Measurements from ENCODE around the gene HS3ST1.

HS3ST1 gene

DNA sequence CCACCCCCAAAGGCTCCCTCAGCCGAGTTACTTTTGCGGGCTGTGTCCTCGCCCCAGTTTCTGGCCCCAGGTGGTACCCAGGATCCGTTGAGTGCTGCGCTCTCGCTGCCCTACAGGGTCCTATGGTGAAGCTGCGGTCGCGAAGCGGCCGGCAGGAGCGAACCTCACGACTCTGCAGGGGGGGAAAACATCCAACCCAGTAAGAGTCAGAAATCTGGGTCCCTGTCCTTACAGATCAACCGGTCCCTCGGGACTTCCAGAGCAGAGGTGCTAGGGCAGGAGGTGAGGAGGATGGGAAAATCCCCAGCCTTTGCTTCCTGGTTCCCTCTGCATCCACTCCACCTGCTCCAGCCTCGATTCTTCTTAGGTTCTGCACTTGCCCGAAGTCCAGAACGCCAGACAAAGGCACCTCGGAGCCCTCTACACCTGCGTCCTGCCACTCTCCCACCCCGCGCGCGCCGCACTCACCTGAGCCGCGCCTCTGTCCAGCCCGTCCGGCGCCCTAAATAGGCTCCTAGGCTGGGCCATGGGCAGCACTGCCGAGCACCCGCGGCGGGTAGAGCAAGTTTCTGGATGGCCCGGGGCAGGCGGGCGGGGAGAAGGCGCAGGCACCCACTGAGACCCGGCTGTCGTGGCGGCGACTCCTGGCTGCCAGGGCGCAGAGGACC is at the start of gene HS3ST1:
HS3ST1 (minus strand) TSS at position 664 of the 668 bp plus-strand sequence. CDS start 28,889 bp downstream, outside the sequence.
- no peak for DNase-seq

- no peak for DNase-seq
These were observed 47.2 kb upstream of the HS3ST1 start for GRCh38 chr4:11475871-11476270.

DNA sequence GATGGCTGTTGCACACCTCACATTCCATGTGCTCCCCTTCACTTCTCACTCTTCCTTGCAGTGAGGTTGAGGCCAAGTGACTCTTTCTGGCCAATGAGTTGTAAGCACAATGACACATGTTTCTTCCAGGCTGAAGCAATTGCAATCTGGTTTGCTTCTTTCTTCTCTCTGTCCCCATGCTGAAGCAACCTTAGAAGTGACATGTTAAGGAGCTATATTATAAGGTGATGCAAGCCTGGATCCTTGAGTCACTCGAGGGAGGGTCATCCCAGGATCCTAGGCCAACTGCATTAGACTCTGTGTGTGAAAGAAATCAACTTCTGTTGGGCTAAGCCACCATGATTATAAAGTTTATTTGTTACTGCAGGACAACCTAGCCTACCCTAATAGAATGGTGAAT is 45.5 kb upstream of the HS3ST1 start:
- no peak for DNase-seq

DNA sequence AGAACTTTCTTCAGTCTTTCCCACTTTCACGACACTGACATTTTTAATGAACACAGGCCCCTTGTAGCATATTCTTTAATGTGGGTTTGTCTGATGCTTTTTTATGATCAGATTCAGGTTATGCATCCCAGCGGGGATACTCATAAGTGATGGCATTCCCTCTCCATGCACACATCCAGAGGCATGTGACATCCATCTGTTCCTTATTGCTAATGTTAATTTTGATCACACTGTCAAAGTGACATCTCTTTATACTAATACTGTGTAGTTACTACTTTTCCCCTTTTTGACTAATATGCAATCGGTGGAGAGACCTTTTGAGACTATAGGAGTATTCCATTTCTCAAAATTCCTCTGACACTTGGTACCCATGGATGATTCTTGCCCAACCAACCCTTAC is 43.8 kb upstream of the HS3ST1 start:
- no peak for DNase-seq

DNA sequence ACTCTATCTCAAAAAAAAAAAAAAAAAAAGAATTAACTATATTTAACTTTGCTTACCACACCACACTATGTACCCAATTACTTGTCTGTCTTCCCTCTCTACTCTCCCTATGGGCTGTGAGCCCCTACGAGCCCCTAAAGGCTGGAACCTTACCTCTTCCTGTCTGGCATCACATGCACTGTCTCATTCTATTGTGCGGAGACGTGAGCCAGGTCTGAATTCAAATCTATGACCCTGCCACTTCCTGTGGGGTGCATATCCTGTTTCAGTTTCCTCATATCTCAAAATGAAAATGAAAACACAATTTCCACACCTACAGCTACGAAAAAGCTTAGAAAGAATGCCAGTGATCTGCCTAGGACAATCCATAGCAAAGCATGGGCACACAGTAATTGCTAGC is 42.9 kb upstream of the HS3ST1 start:
- DNase-seq: no peak

DNA sequence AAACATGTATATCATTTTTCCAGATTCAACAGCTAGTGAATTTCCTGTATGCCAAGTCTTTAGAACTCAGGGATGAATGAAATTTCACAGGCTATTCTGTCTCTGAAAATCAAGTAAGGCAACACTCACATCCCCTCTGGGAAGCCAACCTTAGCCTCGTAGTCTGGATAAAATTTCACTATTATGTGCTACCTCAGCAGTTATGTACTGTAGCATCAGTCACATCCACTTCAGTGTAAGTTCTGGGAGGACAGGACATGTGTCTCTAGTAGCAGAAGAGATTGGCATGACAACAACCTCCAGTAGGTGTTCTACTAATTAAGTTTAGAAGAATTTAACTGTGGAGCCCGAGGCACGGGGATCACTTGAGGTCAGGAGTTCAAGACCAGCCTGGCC is 42.4 kb upstream of the HS3ST1 start:
- no peak for DNase-seq

DNA sequence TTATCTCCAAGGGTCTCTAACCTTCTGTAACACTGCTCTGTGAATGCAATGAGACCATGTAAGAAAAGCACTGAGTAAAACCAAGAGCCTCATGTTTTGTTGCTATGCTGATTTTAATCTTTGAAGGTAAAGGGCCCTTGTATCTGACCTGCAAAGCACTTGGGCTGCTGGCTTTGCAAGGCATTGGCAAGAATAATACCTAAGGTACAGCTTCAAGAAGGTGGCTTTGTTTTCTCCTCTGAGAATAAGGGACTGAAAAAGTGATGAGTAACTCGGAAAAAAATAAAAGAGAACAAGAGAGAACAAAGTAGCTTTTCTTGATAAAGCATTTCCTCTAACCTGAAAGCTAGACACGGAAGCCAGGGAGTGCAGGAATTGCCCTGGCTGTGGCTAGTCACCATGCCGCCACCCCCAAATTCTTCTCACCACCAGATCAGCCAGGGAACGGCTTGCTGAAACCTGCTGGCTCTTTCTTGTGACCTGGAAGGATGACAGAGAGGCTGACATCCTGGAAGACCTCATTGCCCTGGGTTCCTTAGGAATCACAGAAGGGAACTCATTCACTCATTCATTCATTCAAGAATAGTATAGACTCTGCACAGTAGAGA is 41.8 kb upstream of the HS3ST1 start:
- no peak for DNase-seq

- DNase-seq: no peak
These were observed 41.1 kb upstream of the HS3ST1 start for GRCh38 chr4:11469650-11470437.

DNA sequence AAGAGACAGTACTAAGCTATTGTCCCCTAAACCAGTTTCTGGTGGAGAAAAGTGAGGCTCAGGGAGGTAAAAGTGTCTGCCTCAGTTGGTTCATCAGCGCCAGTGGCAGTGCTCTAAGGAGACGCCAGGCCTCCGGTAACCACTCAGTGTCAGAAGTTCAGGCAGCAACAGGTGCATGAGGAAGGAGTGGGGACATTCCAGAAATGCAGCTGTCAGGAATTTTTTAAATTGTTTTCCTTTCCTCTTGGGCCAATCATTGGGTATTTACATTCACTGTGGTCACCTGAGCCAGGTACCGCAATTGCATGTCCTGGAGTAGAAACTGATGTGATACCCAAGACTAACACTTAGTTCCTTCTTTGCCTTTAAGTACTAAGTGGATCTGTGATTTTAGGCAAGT is 40.2 kb upstream of the HS3ST1 start:
- DNase-seq: no peak

DNA sequence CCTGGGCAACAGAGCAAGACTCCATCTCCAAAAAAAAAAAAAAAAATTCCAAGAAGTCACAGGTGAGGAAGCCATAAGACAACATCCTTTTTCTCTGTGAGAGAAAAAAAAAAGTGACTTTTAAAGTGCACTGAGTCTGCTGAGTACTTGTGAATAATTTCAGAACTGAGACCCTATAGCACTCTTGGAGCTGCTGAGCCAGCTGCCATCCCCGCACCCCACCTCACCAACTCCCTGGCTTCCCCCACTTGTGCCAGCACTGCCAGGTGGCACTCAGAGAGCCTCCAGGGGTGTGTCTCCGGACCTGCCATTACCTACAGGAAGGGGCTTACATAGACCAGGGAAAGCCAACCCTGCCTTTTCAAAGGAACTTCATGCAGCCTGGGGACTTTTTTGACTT is 39.2 kb upstream of the HS3ST1 start:
- no peak for DNase-seq

DNA sequence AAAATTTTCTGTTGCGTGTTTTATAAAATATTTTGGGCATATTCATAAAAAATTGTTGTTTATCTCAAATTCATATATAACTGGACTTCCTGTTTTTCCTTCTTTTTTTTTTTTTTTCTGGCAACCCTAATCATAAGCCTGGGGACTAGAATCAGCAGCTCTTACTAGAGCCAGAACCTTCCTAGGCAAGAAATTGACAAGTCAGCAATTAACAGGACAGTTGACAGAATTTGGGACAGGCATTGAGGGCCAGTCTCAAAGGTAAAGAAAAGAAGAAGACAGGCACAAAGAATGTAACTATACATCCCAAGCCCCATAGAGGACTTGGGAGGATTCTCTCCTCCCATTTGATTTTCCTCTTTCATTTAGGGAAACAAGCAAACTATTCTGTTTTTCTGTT is 35.0 kb upstream of the HS3ST1 start:
- no peak for DNase-seq

GRCh38 chr4:11456401-11456800 is 27.7 kb upstream of the HS3ST1 start:
- DNase-seq: no peak

- no peak for DNase-seq
These were observed 26.6 kb upstream of the HS3ST1 start for GRCh38 chr4:11455201-11455835.

DNA sequence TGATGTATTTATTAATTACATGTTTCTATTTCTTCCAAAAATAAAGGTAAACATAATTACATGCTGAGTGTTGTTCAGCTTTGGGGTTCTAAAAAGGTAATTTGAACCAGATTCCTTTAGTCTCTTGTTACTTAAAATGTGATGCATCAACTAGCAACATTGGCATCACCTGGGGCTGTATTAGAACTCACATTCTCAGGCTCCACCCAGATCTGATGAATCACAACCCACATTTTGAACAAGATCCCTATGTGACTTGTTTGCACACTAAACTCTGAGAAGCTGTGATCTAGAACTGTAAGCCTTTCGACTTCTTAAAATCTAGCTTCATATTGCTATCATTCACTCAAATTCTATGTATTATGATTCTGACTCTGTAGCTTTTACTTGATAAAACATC is 23.0 kb upstream of the HS3ST1 start:
- no peak for DNase-seq

GRCh38 chr4:11446155-11446811 is 17.6 kb upstream of the HS3ST1 start:
- no peak for DNase-seq

DNA sequence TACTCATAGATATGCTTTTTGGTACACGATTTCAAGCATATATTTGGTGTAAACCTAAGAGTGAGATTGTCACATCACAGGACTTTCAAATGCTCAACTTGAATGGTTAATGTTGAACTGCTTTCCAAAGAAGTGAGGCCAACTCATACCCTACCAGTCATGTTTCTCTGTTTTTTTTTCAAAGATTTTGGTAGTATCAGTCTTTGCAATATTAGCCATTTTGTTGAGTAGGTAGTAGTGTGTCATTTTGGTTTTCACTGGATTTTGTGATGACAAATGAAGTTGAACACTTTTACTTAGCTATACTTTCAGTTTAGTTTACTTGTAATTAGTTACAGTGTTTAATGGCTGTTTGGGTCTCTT is 12.5 kb upstream of the HS3ST1 start:
- DNase-seq: no peak

DNA sequence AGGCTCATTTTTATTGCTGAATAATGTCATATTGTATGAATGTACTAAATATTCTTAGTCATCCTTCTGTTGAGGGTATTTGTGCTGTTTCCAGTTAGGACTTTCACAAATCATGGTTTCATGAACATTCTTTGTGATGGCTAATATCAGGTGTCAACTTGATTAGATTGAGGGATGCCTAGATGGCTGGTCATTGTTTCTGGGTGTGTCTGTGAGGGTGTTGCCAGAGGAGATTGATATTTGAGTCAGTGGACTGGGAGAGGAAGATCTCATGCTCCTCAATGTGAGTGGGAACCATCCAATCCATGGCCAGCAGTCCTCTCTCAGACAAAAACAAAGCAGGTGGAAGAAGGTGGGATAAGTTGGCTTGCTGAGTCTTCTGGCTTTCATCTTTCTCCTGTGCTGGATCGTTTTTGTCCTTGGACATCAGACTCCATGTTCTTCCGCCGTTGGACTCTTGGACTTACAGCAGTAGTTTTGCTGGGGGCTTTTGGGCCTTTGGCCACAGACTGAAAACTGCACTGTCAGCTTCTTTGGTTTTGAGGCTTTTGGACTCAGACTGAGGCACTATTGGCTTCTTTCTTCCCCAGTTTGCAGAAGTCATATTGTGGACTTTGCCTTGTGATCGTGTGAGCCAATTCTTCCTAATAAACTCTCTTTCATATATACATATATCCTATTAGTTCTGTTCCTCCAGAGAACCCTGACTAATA is 11.9 kb upstream of the HS3ST1 start:
- DNase-seq: no peak

DNA sequence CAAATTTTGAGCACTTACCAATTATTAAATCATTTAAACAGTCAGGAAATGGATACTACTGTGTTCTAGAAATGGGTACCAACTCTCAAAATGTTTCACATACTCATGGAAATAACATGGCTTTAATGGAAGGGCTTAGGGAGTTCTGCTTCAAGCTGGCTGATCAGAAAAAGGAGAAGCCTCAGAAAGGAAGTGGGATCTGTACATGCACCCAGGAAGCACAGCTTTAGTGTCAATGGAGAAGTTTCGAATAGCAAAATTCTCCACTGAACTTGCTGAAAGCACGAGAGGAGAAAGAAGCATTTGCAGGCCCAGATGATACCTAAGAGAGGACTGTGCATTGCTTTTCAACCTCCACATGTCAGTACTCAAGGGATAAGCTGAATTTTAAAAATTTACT is 11.1 kb upstream of the HS3ST1 start:
- DNase-seq: no peak

DNA sequence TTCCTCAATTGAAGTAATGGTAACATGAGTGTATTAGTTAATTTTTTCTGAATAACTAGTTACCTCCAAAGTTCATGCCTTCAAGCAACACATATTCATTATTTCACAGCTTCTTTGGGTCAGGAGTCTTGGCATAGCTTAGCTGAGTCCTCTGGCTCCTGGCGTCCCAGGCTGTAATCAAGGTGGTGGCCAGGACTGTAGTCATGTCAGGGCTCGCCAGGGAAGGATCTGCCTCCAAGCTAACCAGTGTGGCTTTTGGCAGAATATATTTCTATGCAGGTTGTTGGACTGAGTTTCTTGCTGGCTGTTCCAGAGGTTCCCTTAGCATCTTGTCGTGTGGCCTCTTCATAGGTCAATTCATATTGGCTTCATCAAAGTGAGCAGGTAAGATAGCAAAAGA is 10.0 kb upstream of the HS3ST1 start:
- DNase-seq: no peak

- DNase-seq: no peak
These were observed 8.0 kb upstream of the HS3ST1 start for GRCh38 chr4:11436673-11437072.

DNA sequence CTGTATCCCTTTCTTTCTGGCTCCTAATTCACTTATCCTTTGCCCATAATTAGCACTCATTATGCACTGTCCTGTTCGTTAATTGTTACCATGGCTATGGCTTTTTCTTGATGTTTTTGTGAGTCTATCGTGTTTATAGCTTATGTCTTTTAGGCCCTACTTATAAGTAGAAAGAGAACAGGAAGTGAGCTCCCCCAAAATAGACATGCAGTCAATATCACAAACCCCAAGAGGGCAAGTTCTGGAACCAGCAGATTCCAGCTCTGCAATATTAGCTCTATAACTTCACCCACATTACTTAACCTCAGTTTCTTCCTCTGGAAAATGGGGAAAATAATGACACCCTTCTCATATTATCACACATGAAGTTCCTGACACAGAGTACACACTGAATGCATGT is 7.4 kb upstream of the HS3ST1 start:
- DNase-seq: no peak

- DNase-seq: no peak
These were observed 6.9 kb upstream of the HS3ST1 start for GRCh38 chr4:11435557-11435956.

GRCh38 chr4:11431111-11431510 is 2.4 kb upstream of the HS3ST1 start:
- DNase-seq: no peak
